GM18951 (cell line): ENCODE measurements around the gene C16orf95.

Experiments
- POLR2A ChIP-seq: IDR thresholded peaks from 4 replicates; pipeline ENCODE4 v1.6.1; 2011; ENCODE audit warnings: mild to moderate bottlenecking; ENCODE audit not compliant: insufficient read length, insufficient read depth; ENCODE audit errors: extremely low read depth
- in situ Hi-C: fragments of 300-500 bp; cut with MboI; formaldehyde crosslinking; loops from one replicate; pipeline ENCODE4 v1.12.0; 2022; ENCODE audit warnings: low sequenced_read_pairs, mixed read lengths, inconsistent platforms; ENCODE audit not compliant: unreplicated experiment

C16orf95 gene

DNA sequence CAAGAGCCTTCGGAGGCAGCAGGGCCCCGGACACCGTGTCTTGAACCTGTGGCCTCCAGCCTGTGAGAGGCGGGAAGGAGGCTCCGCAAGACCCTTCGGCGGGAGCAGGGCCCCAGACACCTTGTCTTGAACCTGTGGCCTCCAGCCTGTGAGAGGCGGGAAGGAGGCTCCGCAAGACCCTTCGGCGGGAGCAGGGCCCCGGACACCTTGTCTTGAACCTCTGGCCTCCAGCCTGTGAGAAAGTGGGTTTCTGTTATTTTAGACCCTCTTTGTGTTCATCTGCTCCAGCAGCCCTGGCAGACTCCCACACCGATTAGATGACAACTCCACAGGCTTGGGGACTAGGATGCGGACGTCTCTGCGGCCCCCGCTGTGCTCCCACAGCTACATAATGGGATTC, 36.4 kb upstream of the C16orf95 start:
- in situ Hi-C loops, result no loop called here
- TF ChIP-seq POLR2A, result no peak

DNA sequence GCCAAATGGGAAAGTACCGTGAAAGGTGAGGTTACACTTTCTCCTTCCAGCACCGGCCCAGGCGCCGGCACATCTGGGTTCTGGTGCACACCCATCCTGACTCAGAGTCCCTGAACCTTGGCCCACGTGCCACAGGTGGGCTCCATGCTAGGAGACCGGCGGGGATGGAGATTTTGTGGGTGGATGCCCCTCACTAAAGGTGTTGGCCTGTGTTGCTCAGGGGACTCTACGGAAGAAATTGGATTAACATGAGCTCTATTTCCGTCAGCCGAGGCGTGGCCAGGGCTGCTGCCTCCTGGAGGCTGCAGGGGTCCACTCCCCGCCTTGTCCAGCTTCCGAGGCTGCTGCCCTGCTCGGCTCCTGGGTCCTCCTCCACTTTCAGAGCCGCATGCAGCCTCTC, 35.6 kb upstream of the C16orf95 start:
- in situ Hi-C loops, result no loop called here
- no peak for TF ChIP-seq POLR2A

GRCh38 chr16:87351320-87351698, 34.1 kb upstream of the C16orf95 start:
- no peak for TF ChIP-seq POLR2A
- in situ Hi-C loops, result no loop called here

DNA sequence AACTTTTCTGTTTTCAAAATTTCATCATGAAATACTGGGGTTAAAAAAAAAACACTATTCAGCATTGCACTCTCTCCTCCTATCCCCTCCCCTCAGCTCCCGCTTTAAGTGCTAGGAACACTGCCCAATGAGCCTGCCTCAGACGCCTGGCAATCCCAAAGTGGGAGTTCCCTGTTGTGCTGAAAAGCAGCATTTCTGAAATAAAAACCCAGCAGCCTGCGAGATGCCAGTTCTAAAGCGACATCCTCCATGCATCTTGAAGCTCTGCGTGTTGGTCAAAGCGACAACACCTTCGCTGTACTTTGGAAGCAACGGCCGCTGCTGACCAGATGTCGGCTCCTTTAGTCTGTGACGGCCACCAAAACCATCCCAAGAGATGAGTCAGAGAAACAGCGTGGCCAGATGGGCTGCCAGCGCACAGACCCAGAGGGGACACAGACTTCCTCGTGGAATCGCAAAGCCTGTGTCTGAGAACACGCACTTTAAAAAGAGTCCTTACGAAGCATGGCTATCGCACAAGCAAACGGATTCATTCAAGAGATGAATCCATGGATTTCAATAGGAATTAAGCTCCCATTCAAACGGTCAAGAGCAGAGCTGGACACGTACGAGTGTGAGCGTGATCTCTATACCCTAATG, 33.6 kb upstream of the C16orf95 start:
- TF ChIP-seq POLR2A, result no peak
- in situ Hi-C loops, result no loop called here

- no peak for TF ChIP-seq POLR2A
- in situ Hi-C loops, result no loop called here
Observed at GRCh38 chr16:87350031-87350430, 32.8 kb upstream of the C16orf95 start.

DNA sequence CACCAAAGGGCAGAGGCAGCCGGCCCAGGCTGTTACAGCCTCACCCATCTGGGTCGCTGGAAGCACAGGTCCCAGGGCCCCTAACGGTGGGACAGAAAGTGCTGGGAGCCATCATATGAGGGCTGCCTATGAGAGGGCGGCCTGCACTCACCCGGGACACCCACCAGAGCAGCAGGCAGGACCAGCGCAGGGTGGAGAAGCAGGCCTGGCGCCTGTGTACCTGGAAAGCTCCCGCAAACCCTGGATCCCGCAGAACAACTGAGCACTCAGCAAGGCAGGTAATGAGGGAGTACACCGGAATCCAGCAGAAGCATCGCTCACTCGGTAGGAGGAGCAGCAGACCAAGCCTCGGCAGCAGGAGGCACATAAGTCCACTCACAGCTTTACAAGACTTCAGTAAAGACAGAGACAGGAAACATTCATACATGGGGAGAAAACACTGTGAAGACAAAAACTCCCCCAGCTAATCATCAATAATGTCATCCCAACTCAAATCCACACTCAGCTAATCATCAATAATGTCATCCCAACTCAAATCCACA, 31.5 kb upstream of the C16orf95 start:
- no peak for TF ChIP-seq POLR2A
- in situ Hi-C loops, result no loop called here

DNA sequence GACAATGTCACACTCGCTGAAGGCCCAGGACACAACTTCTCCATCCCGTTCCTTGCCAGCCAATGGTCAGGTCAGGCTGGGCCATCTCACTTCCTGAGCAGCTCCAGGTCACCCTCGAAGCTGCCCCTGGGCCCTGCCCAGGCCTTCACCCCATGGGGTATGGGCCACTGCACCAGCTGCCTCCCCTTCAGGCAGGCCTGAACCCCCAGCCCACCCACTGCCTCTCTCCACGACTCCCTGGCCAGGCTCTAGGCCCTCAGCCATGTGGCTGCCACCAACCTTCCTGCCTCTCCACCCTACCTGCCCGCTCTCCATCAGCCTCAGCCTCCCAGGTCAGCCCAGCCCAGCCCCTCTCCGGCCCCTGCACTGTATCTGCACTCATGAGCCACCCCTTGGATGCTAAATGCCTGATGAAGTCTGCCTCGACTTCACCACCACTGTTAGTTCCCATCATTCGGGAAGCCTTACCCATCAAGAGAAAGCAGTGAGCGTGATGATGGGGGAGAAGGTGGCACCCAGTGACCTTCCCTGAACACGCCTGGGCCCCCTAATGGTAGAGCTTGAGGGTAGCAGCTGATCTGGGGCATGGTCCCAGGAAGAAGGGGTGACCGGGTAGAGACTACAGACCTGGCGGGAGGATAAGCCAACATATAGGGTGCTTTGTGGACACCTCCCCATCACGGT, 30.9 kb upstream of the C16orf95 start:
- TF ChIP-seq POLR2A, result no peak
- in situ Hi-C loops, result no loop called here

DNA sequence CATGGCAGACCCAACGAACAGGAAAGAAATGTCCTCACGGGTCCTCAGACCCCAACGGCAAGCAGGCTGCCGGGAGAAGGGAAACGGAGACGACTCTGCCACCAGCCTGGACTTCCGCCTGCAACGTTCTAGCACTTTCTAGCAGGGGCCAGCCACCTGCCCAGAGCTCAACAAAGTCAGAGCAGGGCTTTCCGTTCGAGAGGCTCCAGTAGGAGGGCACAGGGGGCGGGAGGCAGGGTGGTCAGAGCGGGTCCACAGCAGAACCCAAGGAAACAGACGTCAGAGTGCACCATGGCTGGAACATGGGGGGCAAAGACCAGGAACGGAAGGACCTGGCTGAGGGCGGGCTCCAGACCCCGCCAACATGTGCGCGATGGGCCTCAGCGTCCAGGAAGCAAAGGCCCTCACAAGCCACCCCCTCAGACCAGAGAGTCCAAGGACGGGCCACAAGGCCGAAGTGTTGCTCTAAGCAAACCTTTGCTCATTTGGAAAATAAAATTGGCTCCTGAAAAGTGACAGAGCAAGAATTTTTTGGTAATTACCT, 29.4 kb upstream of the C16orf95 start:
- no peak for TF ChIP-seq POLR2A
- in situ Hi-C loops, result no loop called here

DNA sequence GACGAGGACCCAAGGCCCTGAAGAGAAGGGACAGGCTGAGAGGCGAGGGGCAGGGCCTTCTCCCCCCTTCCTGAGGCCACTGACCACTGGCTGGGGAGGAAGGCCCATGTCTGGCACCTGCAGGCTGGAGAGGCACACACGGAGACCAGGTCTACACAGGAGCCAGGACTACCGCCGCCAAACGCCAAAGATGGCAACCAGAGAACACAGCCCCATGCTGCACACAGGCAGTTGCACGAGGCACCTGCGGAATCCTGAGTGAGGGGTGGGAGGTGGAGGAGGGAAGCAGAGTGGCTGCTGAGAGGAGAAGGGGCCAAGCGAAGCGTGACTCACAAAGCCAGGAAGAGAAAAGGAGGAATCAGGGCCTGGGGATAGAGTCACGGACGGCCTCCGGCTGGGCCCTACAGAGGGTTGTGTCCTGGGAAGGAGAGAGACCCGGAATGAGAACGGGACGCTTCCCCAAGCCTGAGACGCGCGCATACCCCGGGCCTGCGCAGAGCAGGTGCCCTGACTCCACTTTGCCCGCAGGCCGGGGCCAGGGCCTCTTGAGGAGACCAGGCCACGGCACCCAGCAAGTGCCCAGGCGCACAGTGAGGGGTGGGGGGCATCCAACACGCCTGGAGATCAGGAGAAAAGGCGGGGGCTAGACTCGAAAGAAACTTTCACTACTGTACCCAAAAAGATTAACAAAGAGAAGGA, 28.7 kb upstream of the C16orf95 start:
- TF ChIP-seq POLR2A, result no peak
- in situ Hi-C loops, result no loop called here

GRCh38 chr16:87344931-87345631, 27.9 kb upstream of the C16orf95 start:
- no peak for TF ChIP-seq POLR2A
- in situ Hi-C loops, result no loop called here

DNA sequence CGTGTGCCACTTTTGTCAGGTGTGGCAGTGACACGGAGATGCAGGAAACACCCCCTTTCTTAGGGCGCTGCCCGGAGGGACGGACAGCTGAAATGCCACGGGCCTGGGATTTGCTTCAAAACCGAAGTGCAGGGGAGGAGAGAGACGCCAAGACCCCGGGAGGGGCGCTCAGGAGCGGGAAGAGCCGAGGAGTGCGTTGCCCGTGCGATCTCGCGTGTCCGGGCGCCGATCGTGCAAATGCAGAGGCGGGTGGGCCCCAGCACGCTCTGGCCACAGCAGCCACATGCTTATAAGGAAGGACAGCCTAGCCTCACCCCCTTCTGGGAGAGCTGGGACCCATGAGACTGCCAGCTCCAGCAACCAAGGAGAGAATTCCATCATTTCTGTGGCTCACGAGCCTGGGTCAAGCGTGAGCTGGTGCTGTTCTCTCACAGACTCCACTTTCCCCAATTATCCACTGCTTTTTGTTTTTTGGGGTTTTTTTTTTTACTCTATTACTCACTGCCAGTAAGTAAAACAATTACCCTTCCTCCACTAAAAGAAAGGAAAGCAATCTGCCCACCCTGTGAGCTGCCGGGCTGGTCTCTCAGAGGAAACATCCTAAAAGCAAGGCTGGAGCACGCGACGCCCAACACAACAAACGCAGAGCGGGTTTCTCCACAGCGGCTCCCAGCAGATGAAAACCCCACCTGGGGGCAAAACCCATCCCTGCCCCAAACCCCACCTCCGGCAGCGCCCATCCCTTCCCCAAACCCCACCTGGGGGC, 27.2 kb upstream of the C16orf95 start:
- in situ Hi-C loops, result no loop called here
- TF ChIP-seq POLR2A, result no peak

- in situ Hi-C loops, result no loop called here
- no peak for TF ChIP-seq POLR2A
Observed at GRCh38 chr16:87343753-87344050, 26.5 kb upstream of the C16orf95 start.
